Uterus (tissue), 4 donors: ENCODE results near the gene MPO. TPM values are rescaled to one million over a fixed set of nuclear protein-coding genes. Genes with fewer than 3 reads are reported as not detected.

ENCODE experiments used
- DNase-seq, 2 donors: peaks; one replicate each; pipeline ENCODE4 v3.0.0-alpha.2; 2019 to 2020
- H3K27ac ChIP-seq, 2 donors: fragments of 200-600 bp; sonication (generic); 1 replicate in 1 of 2; 2 replicates in 1 of 2; pipeline ENCODE4 v1.5.1; 2016 to 2018
- H3K27me3 ChIP-seq, 2 donors: fragments of 200-600 bp; sonication (generic); one replicate each; pipeline ENCODE4 v1.5.1; 2018 to 2019; ENCODE audit warnings: control low read depth in 1 of 2
- H3K36me3 ChIP-seq, 2 donors: fragments of 200-600 bp; sonication (generic); one replicate each; pipeline ENCODE4 v1.5.1; 2019; ENCODE audit warnings: control low read depth in 1 of 2
- H3K4me1 ChIP-seq, 2 donors: fragments of 200-600 bp; sonication (generic); one replicate each; pipeline ENCODE4 v1.5.1; 2018 to 2019; ENCODE audit warnings: control low read depth in 1 of 2
- H3K4me3 ChIP-seq, 2 donors: fragments of 200-600 bp; sonication (generic); 1 replicate in 1 of 2; 2 replicates in 1 of 2; pipeline ENCODE4 v1.5.1; 2018 to 2019; ENCODE audit warnings: mild to moderate bottlenecking in 1 of 2
- H3K9me3 ChIP-seq, 2 donors: fragments of 200-600 bp; sonication (generic); one replicate each; pipeline ENCODE4 v1.5.1; 2019; ENCODE audit warnings: control low read depth in 1 of 2
- POLR2A ChIP-seq, 2 donors: fragments of 450-650 bp; IDR thresholded peaks; one replicate each; pipeline ENCODE4 v1.6.1; 2016; ENCODE audit warnings: antibody characterized with exemption in 2 of 2, mild to moderate bottlenecking in 1 of 2, moderate library complexity in 1 of 2
- intact Hi-C: fragments of 100-400 bp; cut with DNase I; formaldehyde crosslinking; loops from one replicate; pipeline ENCODE4 v1.15.1; 2023; ENCODE audit warnings: low total_unique reads
- total RNA-seq, 4 donors: library from RNA; depleted of rRNA in 3 of 4; stranded (reverse); fragments of >200 nt in 3 of 4; gene quantifications; one replicate each; pipeline versions ENCODE4 v1.1.0 to v1.2.4, GENCODE V29; 2014 to 2023
- TF ChIP-seq, protein P1 (sequence below), 4 experiments: fragments of 200-600 bp in 2 of 4; fragments of 450-650 bp in 2 of 4; sonication (generic) in 2 of 4; IDR thresholded peaks; one replicate each; pipeline ENCODE4 v1.5.1; 2016 to 2019; ENCODE audit warnings: antibody characterized with exemption in 4 of 4, mild to moderate bottlenecking in 2 of 4, moderate library complexity in 1 of 4
- donor health status: DM: yes; HTN: yes; CAD: no.

MPO gene
- total RNA-seq, 4 donors from 2014 or later, result 0.79 to 21.7 TPM; not detected in 2

DNA sequence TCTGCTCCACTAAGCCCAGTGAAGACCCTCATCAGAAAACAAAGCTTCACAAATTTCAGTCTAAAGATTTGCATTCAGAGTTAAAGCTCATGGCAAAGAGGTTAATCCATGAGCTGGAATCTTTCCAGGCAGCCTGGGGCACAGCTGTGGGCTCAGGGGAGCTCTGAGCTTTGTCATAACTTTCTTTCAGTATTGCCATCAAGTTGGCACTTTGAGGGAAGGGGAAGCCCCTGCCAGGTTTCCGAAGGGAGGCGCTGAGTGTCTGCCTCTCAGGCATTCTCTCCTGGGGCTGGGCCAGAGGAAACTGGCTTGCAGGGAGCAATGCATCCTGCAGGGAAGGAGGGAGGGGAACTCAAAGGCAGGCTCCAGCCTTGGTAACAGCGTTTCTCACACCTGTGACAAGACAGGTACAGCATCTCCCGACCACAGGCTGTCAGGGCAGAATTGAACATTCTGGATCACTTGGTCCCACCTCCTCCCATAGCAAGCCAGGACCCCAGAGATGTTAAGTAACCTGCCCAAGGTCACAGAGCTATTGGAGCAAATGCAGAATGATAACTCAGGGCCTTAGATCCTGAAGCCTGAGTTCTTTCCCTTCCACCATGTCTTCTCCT lies 38.5 kb downstream of the MPO start:
- Histone ChIP-seq H3K27ac (no peak overlapping the region), H3K36me3 (no peaks in the 10 kb centered on the region), H3K9me3 (no peaks in the 10 kb centered on the region), H3K4me3 (no peak overlapping the region), H3K4me1 (no peaks in the 10 kb centered on the region), H3K27me3 (no peaks in the 10 kb centered on the region)
- no peak for DNase-seq
- TF ChIP-seq, protein P1, sequence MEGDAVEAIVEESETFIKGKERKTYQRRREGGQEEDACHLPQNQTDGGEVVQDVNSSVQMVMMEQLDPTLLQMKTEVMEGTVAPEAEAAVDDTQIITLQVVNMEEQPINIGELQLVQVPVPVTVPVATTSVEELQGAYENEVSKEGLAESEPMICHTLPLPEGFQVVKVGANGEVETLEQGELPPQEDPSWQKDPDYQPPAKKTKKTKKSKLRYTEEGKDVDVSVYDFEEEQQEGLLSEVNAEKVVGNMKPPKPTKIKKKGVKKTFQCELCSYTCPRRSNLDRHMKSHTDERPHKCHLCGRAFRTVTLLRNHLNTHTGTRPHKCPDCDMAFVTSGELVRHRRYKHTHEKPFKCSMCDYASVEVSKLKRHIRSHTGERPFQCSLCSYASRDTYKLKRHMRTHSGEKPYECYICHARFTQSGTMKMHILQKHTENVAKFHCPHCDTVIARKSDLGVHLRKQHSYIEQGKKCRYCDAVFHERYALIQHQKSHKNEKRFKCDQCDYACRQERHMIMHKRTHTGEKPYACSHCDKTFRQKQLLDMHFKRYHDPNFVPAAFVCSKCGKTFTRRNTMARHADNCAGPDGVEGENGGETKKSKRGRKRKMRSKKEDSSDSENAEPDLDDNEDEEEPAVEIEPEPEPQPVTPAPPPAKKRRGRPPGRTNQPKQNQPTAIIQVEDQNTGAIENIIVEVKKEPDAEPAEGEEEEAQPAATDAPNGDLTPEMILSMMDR (IDR thresholded peaks at IDR 0.05), result no peak
- no peak for TF ChIP-seq POLR2A (IDR thresholded peaks at IDR 0.05)
- intact Hi-C loops, result no loop called here

DNA sequence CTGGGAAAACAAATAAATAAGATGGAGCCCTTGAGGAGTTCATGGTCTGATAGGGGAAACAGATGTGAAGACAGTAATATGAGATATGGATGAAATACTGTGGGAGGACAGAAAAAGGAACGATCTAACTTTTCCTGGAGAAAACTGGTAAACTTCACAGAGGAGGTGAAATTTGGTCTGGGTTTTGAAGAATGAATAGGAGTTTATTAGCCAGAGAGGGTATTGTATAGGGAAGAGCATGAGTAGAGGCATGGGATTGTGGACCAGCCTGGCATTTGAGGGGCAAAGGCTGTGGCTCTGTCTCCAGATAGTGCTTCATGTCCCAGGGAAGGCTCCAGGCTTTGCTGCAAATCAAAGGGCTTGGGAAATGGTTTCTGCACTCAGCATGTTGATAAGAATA lies 40.7 kb downstream of the MPO start:
- Histone ChIP-seq H3K27ac (no peak overlapping the region), H3K4me1 (no peaks in the 10 kb centered on the region), H3K4me3 (no peak overlapping the region), H3K27me3 (no peaks in the 10 kb centered on the region), H3K9me3 (no peaks in the 10 kb centered on the region), H3K36me3 (no peaks in the 10 kb centered on the region)
- intact Hi-C loops, result no loop called here
- no peak for DNase-seq
- TF ChIP-seq, protein P1 (IDR thresholded peaks at IDR 0.05), result no peak
- no peak for TF ChIP-seq POLR2A (IDR thresholded peaks at IDR 0.05)

DNA sequence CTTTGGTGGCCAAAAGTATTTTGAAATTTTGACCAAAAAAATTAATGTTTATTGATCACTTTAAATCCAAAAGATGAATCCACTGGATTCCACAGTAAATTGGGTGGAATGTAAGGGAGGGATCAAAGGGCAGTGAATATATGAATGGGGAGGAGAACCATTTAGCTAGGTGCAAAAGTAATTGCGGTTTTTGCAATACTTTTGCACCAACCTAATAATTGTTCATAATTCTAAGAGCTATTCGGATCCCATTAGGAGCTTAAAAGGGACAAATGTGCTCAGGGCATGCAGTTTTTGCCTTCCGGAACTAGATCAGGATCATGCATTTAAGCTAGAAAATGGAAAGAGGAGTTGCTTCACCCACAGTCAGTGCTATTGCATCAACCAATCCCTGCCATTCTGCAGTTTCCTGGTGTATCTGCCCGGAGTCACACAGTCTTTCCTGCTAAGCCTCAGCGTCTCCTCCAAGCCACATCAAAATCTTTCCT lies 42.5 kb downstream of the MPO start, which contains the start of gene LPO:
Gene LPO, plus strand, starts transcription at position 438 of the 488 bp plus-strand sequence. CDS start 4,396 bp downstream, outside the sequence.
- TF ChIP-seq POLR2A (IDR thresholded peaks at IDR 0.05), result no peak
- TF ChIP-seq, protein P1 (IDR thresholded peaks at IDR 0.05), result no peak
- no peak within 1 kb of the TSS for H3K27ac ChIP-seq
- no peak within 1 kb of the TSS for H3K4me3 ChIP-seq
- no peaks in the 10 kb centered on the region for H3K9me3 ChIP-seq
- intact Hi-C loops, result no loop called here
- no peaks in the 10 kb centered on the region for H3K36me3 ChIP-seq
- H3K4me1 ChIP-seq, result no peaks in the 10 kb centered on the region
- no peaks in the 10 kb centered on the region for H3K27me3 ChIP-seq
- no peak for DNase-seq

DNA sequence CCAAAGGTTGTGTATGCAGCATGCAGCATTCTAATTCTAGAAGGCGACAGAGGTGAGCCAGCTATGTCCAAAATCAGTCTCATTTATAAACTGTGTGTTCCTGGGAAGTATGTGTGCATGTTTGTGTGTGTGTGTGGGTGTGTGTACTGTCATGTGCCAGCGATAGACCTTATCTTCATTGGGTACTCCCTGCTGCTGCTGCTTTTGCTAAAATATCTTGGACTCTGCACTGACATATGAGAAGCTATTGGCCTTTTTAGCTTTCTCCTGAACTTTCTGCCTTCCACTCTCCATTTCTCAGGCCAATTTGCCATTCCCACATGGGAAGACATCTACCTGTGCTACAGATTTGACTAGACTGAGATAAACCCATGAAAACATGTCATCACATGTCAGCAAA lies 44.3 kb downstream of the MPO start:
- intact Hi-C loops, result no loop called here
- Histone ChIP-seq H3K4me3 (no peak overlapping the region), H3K9me3 (no peaks in the 10 kb centered on the region), H3K27ac (no peak overlapping the region), H3K4me1 (no peaks in the 10 kb centered on the region), H3K36me3 (no peaks in the 10 kb centered on the region), H3K27me3 (no peaks in the 10 kb centered on the region)
- no peak for TF ChIP-seq POLR2A (IDR thresholded peaks at IDR 0.05)
- TF ChIP-seq, protein P1 (IDR thresholded peaks at IDR 0.05), result no peak
- no peak for DNase-seq

DNA sequence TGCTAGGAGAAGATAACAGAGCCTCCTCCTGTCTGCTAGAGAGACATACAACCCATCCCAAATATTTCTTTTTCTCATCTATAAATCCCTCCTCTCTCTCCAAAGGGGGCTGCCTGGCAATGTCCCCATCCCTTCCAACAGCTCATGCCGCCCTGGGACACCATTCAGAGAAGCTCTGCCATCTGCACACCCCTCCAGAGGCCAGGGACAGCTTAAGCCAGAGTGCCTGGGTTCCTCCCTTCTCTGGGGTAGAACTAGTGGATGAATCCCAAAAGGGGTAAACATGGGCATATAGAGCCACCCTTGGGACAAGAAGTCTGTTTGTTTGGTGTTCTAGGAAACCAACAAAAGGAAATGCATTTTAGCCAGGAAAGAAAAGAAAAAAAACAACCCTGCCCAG lies 44.9 kb downstream of the MPO start:
- no peaks in the 10 kb centered on the region for H3K36me3 ChIP-seq
- H3K27me3 ChIP-seq, result no peaks in the 10 kb centered on the region
- no peak overlapping the region for H3K27ac ChIP-seq
- no peak for DNase-seq
- no peaks in the 10 kb centered on the region for H3K4me1 ChIP-seq
- no peaks in the 10 kb centered on the region for H3K9me3 ChIP-seq
- intact Hi-C loops, result no loop called here
- H3K4me3 ChIP-seq, result no peak overlapping the region
- no peak for TF ChIP-seq POLR2A (IDR thresholded peaks at IDR 0.05)
